GM12892 (cell line): Measurements from ENCODE around the gene RXRG.

Source experiments
- POLR2AphosphoS5 ChIP-seq: IDR thresholded peaks from 2 replicates; pipeline ENCODE4 v1.6.1; 2011; ENCODE audit warnings: low read depth, low read length, control low read depth
- TAF1 ChIP-seq: IDR thresholded peaks from 2 replicates; pipeline ENCODE4 v1.6.1; 2011; ENCODE audit warnings: low read depth, mild to moderate bottlenecking, control low read depth, low read length, borderline replicate concordance

DNA sequence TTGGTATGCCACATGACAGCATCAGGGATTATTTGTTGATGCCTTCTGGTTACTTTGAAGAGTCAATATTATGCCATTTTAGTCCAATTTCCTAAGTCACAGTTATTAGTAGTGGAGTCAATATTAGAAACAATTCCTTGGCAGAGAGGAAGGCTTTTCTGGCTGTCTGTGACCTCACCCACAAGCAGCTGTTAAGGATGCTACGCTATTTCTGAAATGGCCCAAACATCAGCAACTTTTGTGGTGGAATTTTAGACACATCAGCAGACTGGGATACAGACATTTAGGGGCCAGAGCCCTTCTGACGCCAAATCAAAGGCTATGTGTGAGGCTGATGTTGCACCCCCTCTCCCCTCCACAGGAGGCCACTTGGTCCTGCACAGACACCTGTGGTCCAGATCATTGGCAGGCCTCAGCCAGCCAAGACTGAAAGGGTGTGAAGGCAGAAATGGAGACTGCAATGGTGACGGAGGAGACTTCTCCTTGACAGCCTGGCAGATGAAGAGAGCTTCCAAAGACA is 9.2 kb upstream of the RXRG start:
- TF ChIP-seq POLR2AphosphoS5 (no peak), TAF1 (no peak)
